Adipocyte (in vitro differentiated cells): Measurements from ENCODE around the gene FBXO21.

Experiments
- DNase-seq: peaks from one replicate; pipeline ENCODE4 v3.0.0-alpha.2; 2015; ENCODE audit warnings: low read depth
- H3K27me3 ChIP-seq: replicated peaks from 2 replicates; pipeline ENCODE4 v1.7.0; 2013; ENCODE audit warnings: mild to moderate bottlenecking, low read length, moderate library complexity; ENCODE audit not compliant: control insufficient read depth, insufficient read depth
- H3K36me3 ChIP-seq: 2 replicates; pipeline ENCODE4 v1.7.0; 2013; ENCODE audit warnings: low read length, mild to moderate bottlenecking, moderate library complexity; ENCODE audit not compliant: control insufficient read depth, insufficient read depth, severe bottlenecking
- H3K4me1 ChIP-seq: 2 replicates; pipeline ENCODE4 v1.7.0; 2013; ENCODE audit warnings: mild to moderate bottlenecking, low read length, moderate library complexity; ENCODE audit not compliant: control insufficient read depth, insufficient read depth
- H3K4me3 ChIP-seq: 2 replicates; pipeline ENCODE4 v1.7.0; 2013; ENCODE audit warnings: mild to moderate bottlenecking, low read length, moderate library complexity
- H3K9ac ChIP-seq: 2 replicates; pipeline ENCODE4 v1.7.0; 2013; ENCODE audit warnings: mild to moderate bottlenecking, low read length, moderate library complexity
- H3K9me3 ChIP-seq: 2 replicates; pipeline ENCODE4 v1.7.0; 2013; ENCODE audit warnings: mild to moderate bottlenecking, low read length, moderate library complexity; ENCODE audit not compliant: control insufficient read depth

Gene FBXO21

GRCh38 chr12:117129391-117129790 lies 60.9 kb downstream of the FBXO21 start:
- Histone ChIP-seq H3K9me3 (no peaks in the 10 kb centered on the region), H3K9ac (no peak overlapping the region), H3K4me1 (no peaks in the 10 kb centered on the region), H3K36me3 (no peaks in the 10 kb centered on the region), H3K4me3 (no peak overlapping the region), H3K27me3 (peaks cover 7% of the 10 kb centered on the region)
- no peak for DNase-seq

DNA sequence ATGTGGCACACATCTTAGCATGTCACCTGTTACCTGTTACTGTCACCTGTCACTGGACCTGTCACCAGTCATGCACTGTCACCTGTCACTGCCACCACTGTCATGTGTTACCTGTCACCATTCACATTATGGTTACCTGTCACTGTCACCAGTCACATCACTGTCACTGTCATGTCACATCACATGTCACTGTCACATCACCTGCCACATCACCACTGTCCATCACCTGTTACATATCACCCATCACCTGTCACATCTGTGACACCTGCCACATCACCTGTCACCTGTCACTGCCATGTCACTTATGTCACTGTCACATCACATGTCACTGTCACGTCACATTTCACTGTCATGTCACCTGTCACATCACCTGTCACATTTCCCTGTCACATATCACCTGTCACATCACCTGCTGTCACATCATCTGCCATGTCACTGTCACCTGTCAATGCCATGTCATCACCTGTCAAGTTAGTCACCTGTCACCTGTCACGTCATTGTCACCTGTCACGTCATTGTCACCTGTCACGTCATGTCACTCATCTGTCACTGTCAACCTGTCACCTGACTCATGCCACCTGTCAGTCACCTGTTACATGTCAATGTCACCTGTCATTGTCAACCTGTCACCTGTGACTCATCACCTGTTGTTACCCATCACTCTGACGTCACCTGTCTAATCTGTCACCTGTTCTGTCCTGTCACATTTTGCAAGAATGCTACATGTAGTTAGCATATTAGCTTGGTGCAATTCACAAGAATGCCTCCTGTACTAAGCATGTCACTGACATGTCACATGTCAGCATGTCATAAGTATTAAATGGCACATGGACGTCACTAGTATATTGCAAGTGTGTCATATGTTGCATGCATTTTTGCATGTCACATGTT lies 62.1 kb downstream of the FBXO21 start:
- peaks cover 7% of the 10 kb centered on the region for H3K27me3 ChIP-seq
- H3K36me3 ChIP-seq: no peaks in the 10 kb centered on the region
- H3K4me1 ChIP-seq: no peaks in the 10 kb centered on the region
- no peak for DNase-seq
- H3K4me3 ChIP-seq: no peak overlapping the region
- H3K9ac ChIP-seq: no peak overlapping the region
- no peaks in the 10 kb centered on the region for H3K9me3 ChIP-seq

DNA sequence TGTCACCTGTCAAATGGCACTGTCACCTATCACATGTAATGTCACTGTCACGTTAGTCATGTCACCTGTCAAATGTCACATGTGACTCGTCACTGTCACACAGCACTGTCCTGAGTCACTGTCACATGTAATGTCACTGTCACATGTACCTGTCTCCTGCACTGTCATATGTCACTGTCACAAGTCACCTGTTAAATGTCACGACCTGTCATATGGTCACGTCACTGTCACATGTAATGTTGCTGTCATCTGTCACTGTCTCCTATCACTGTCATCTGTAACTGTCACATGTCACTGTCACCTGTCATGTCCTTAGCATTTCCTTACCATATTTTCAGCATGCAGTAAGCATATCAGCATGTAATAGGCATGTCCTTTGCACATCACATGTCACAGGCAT lies 63.9 kb downstream of the FBXO21 start:
- Histone ChIP-seq H3K36me3 (no peaks in the 10 kb centered on the region), H3K4me1 (no peaks in the 10 kb centered on the region), H3K4me3 (no peak overlapping the region), H3K27me3 (peaks cover 7% of the 10 kb centered on the region), H3K9me3 (no peaks in the 10 kb centered on the region), H3K9ac (no peak overlapping the region)
- no peak for DNase-seq

DNA sequence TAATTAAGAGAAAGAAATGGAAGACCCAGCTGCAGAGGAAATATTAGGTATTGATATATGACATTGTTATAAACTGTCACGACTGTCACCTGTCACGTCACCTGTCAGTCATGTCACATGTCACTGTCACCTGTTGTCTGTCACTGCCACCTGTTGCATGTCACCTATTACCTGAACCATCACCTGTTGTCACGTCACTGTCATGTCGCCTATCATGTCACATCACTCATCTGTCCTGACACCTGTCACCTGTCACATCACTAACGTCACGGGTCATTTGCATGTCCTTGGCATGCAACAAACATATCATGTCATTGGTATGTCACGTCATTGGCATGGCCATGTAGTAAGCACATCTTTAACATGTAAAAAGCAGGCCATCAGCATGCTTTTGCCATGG lies 64.5 kb downstream of the FBXO21 start:
- H3K27me3 ChIP-seq: peaks cover 7% of the 10 kb centered on the region
- no peaks in the 10 kb centered on the region for H3K4me1 ChIP-seq
- no peak overlapping the region for H3K4me3 ChIP-seq
- H3K36me3 ChIP-seq: no peaks in the 10 kb centered on the region
- H3K9me3 ChIP-seq: no peaks in the 10 kb centered on the region
- no peak overlapping the region for H3K9ac ChIP-seq
- DNase-seq: no peak

GRCh38 chr12:117125272-117125613 lies 65.0 kb downstream of the FBXO21 start:
- DNase-seq: peak; percentile 48
- H3K4me3 ChIP-seq: no peak overlapping the region
- no peaks in the 10 kb centered on the region for H3K36me3 ChIP-seq
- no peaks in the 10 kb centered on the region for H3K9me3 ChIP-seq
- no peak overlapping the region for H3K9ac ChIP-seq
- H3K27me3 ChIP-seq: peaks cover 2% of the 10 kb centered on the region
- no peaks in the 10 kb centered on the region for H3K4me1 ChIP-seq

- Histone ChIP-seq H3K9ac (no peak overlapping the region), H3K27me3 (no peaks in the 10 kb centered on the region), H3K4me3 (no peak overlapping the region), H3K4me1 (peaks cover under 1% of the 10 kb centered on the region), H3K36me3 (no peaks in the 10 kb centered on the region), H3K9me3 (no peaks in the 10 kb centered on the region)
- DNase-seq: peak; percentile 13
Observed at GRCh38 chr12:117124421-117125271, 65.6 kb downstream of the FBXO21 start.

DNA sequence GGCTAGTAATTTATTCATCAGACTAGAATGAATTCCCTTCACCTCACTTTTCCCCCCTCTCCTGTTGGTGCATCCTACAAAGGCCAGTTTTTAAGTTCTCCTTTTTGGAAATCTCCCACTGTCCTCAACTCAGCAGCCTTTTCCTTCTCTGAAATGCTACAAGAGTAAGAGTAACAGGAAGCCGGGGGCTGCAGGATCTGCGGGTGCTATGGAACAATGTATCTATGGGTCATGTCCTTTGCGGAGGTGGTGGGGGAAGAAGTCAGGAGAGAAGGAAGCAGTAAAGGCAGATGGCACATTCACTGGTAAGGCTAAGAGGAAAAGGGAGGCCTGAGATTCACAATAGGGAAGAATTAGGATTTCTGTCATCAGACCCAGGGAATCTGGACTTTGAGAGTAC lies 68.8 kb downstream of the FBXO21 start:
- Histone ChIP-seq H3K27me3 (no peaks in the 10 kb centered on the region), H3K9ac (no peak overlapping the region), H3K4me1 (peaks cover 12% of the 10 kb centered on the region), H3K9me3 (no peaks in the 10 kb centered on the region), H3K36me3 (no peaks in the 10 kb centered on the region), H3K4me3 (no peak overlapping the region)
- no peak for DNase-seq

GRCh38 chr12:117120787-117121186 lies 69.5 kb downstream of the FBXO21 start:
- no peaks in the 10 kb centered on the region for H3K9me3 ChIP-seq
- no peaks in the 10 kb centered on the region for H3K27me3 ChIP-seq
- H3K36me3 ChIP-seq: no peaks in the 10 kb centered on the region
- H3K9ac ChIP-seq: no peak overlapping the region
- peaks cover 12% of the 10 kb centered on the region for H3K4me1 ChIP-seq
- DNase-seq: no peak
- no peak overlapping the region for H3K4me3 ChIP-seq

- no peak for DNase-seq
- Histone ChIP-seq H3K4me1 (peaks cover 12% of the 10 kb centered on the region), H3K9me3 (no peaks in the 10 kb centered on the region), H3K27me3 (peaks cover 3% of the 10 kb centered on the region), H3K9ac (no peak overlapping the region), H3K4me3 (no peak overlapping the region), H3K36me3 (no peaks in the 10 kb centered on the region)
Observed at GRCh38 chr12:117119592-117120198, 70.6 kb downstream of the FBXO21 start.

DNA sequence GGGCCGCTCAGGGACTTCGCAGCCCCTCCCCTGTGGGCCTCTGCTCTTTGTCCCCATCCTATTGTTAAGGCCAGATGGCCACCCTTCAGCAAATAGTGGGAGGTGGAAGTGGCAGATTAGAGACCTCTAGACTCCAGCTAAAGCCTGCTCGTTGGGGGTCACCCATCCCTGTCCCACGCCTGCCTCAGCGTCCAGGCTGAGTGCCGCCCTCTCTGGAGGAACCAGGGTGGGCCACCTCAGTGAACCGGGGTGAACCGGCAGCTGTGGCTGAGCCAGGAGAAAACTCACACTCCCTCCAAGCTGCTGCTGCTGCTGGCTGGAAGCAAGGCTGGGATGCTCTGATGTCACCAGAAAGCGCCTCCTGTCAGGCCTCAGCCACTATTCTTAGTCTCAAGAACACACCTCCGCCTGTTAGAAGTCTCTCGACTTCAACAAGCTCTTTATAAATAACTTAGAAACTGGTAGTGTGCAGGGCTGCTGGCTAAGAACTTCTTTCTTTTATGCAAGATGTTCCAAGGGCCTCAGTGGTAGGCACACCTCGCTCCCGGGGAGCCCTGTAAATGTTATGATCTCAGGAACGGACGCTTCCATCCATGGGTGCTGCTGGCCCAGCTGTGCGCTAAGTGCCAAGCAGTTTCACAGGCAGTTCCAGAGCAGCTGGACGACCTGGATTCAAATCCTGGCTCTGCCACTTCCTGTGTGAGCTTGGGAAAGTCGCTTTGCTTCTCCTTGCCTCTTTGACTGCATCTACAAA lies 71.3 kb downstream of the FBXO21 start:
- no peak for DNase-seq
- Histone ChIP-seq H3K9ac (no peak overlapping the region), H3K27me3 (peaks cover 5% of the 10 kb centered on the region), H3K36me3 (no peaks in the 10 kb centered on the region), H3K4me3 (no peak overlapping the region), H3K9me3 (no peaks in the 10 kb centered on the region), H3K4me1 (peaks cover 12% of the 10 kb centered on the region)
